Measurements from ENCODE around the gene SLC9A9. TPM values are rescaled to one million over a fixed set of nuclear protein-coding genes. Genes with fewer than 3 reads are reported as not detected.
"Not testable (repeated sequence)": the region's sequence is repeated elsewhere in the genome, so short reads cannot be mapped to it uniquely, and the experiment has no call there.

The SLC9A9 gene
- total RNA-seq, 1 donor from 2014 or later, result 4.9 TPM

DNA sequence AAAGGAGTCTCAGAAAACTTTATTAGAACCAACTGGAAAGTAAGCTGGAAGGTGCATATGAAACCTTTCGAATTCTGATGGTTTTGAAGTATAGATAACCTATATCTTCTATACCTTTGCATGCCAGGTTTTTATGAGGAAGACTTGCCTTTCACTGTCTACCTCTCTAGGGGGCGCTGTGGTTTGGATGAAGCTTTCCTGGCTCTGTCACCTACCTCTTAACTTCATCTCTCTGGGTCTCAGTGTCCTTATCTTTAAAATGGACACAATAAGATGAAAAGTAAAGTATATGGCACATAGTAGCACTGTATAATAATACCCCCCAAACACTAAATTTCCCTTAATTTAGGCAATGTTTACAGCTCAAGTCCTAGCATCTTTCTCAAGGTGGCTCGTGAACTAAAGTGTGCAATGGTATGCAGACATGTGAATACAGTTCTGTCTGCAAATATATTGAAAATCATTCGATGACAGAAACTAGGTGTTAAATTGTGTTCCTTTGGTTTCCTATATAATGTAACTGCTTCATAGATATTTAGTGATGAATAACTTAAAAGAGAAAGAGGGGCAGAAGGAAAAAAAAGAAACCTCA lies 414.4 kb downstream of the SLC9A9 start:
- H3K4me1 ChIP-seq, result no peaks in the 10 kb centered on the region
- intact Hi-C loops (cut with micrococcal nuclease), result no loop called here

DNA sequence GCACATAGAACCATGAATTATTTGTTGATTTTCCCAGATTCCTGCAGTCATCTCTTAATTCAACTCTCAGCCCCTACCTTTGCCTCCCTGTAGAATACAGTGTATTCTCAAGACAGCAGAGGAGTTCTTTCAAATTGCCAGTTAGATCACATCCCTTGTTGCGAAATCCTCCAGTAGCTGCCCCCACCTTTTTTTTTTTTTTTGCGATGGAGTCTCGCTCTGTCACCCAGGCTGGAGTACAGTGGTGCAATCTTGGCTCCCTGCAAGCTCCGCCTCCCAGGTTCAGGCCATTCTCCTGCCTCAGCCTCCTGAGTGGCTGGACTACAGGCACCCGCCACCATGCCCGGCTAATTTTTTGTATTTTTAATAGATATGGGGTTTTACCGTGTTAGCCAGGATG lies 417.0 kb downstream of the SLC9A9 start:
- H3K4me1 ChIP-seq; H3K36me3 ChIP-seq; H3K4me3 ChIP-seq; H3K9me3 ChIP-seq (replicated peaks); DNase-seq; intact Hi-C loops (cut with micrococcal nuclease); H3K27me3 ChIP-seq (ENCODE audit: low read depth); H3K27ac ChIP-seq (replicated peaks): not testable (repeated sequence)

More for the DNA sequence above, 414.4 kb downstream of the SLC9A9 start:
- Histone ChIP-seq H3K4me3 (no peak overlapping the region), H3K27me3 (ENCODE audit: low read depth) (no peaks in the 10 kb centered on the region), H3K9me3 (replicated peaks) (no peaks in the 10 kb centered on the region), H3K36me3 (no peaks in the 10 kb centered on the region), H3K27ac (replicated peaks) (no peak overlapping the region)
- TF ChIP-seq, protein P1, sequence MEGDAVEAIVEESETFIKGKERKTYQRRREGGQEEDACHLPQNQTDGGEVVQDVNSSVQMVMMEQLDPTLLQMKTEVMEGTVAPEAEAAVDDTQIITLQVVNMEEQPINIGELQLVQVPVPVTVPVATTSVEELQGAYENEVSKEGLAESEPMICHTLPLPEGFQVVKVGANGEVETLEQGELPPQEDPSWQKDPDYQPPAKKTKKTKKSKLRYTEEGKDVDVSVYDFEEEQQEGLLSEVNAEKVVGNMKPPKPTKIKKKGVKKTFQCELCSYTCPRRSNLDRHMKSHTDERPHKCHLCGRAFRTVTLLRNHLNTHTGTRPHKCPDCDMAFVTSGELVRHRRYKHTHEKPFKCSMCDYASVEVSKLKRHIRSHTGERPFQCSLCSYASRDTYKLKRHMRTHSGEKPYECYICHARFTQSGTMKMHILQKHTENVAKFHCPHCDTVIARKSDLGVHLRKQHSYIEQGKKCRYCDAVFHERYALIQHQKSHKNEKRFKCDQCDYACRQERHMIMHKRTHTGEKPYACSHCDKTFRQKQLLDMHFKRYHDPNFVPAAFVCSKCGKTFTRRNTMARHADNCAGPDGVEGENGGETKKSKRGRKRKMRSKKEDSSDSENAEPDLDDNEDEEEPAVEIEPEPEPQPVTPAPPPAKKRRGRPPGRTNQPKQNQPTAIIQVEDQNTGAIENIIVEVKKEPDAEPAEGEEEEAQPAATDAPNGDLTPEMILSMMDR (IDR thresholded peaks at IDR 0.05; ENCODE audit: borderline replicate concordance), result peak; percentile 43
- no peak for DNase-seq

DNA sequence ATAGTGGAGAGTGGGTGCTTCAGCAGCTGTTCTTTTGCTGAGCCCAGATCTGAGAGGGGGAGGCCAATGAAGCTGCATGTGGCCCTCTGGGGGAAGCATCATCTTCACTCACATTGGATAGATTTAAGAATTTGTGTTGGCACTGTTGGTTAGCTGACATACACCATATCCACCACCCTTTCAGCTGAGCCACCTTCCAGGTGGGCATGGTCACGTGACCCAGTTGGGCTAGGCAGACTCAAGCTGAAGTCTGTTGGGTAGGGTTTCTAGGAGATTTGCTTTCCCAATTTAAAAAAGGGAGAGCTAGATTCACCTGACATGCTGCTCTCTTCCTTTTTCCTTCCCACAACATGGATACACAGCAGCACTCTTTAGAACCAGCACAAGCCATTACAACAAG lies 417.7 kb downstream of the SLC9A9 start:
- Histone ChIP-seq H3K4me1 (no peaks in the 10 kb centered on the region), H3K27me3 (ENCODE audit: low read depth) (no peaks in the 10 kb centered on the region), H3K9me3 (replicated peaks) (no peaks in the 10 kb centered on the region), H3K27ac (replicated peaks) (no peak overlapping the region), H3K36me3 (no peaks in the 10 kb centered on the region), H3K4me3 (no peak overlapping the region)
- intact Hi-C loops (cut with micrococcal nuclease), result no loop called here
- DNase-seq, result no peak
- TF ChIP-seq, protein P1 (IDR thresholded peaks at IDR 0.05; ENCODE audit: borderline replicate concordance), result no peak

DNA sequence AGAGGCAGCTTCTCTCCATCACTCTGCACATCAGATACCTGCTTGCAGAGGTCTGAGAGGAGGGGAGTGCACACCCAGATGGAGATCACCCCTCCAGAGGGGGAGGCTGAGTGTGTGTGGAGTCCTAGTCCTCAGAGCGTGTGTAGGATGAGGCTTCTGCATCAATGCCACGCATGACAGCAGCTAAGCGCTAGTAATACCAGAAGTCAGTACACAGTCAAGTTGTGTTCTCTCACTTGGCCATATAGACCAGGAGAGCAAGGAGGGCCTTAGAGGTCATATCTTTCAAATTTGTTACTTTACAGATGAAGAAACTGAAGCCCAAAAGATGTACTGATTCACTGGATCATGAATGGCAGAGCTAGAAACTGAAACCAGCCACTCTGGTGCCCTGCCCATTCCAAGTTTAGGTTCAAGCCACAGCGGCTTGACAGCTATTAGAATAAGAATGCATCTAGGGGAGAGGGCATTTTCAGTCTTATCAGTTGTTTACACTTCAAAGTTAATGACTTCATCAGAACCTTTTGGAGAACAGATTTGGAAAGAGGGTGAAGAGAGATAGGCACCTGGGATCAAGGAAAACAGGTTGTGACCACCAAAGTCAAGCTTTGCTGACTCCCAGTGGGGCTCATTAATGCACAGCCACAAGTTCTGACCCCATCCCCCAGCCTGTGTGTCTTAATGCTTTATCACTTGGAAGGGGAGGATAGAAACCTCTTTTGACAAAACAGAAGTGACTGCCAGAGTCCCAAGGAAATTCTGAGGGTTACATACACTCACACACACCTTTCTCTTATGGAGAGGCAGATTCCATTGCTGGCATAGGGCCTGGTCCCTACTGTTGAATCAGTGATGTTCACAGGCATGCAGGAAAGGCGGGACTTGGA lies 418.4 kb downstream of the SLC9A9 start:
- intact Hi-C loops (cut with micrococcal nuclease), result no loop called here
- no peaks in the 10 kb centered on the region for H3K4me1 ChIP-seq

DNA sequence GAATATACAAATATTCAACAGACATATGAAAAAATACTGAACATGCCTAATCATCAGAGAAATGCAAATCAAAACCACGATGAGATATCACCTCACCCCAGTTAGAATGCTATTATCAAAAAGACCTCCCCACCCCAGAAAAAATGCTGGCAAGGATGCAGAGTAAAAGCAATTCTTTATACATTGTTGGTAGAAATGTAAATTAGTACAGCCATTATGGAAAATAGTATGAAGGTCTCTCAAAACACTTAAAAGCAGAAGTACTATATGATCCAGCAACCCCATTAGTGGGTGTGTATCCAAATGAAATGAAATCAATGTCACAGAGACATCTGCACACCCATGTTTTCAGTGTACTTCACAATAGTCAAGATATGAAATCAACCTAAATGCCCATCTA lies 420.0 kb downstream of the SLC9A9 start:
- H3K27ac ChIP-seq (replicated peaks), result no peak overlapping the region
- no peak overlapping the region for H3K4me3 ChIP-seq
- no peaks in the 10 kb centered on the region for H3K4me1 ChIP-seq
- TF ChIP-seq, protein P1 (IDR thresholded peaks at IDR 0.05; ENCODE audit: borderline replicate concordance), result no peak
- DNase-seq, result no peak
- H3K9me3 ChIP-seq (replicated peaks), result no peaks in the 10 kb centered on the region
- H3K36me3 ChIP-seq, result no peaks in the 10 kb centered on the region
- intact Hi-C loops (cut with micrococcal nuclease), result no loop called here
- no peaks in the 10 kb centered on the region for H3K27me3 ChIP-seq (ENCODE audit: low read depth)

More for the DNA sequence above, 418.4 kb downstream of the SLC9A9 start:
- TF ChIP-seq, protein P1 (IDR thresholded peaks at IDR 0.05; ENCODE audit: borderline replicate concordance), result no peak
- Histone ChIP-seq H3K27ac (replicated peaks) (no peak overlapping the region), H3K36me3 (no peaks in the 10 kb centered on the region), H3K4me3 (no peak overlapping the region), H3K9me3 (replicated peaks) (no peaks in the 10 kb centered on the region), H3K27me3 (ENCODE audit: low read depth) (no peaks in the 10 kb centered on the region)
- DNase-seq, result no peak

DNA sequence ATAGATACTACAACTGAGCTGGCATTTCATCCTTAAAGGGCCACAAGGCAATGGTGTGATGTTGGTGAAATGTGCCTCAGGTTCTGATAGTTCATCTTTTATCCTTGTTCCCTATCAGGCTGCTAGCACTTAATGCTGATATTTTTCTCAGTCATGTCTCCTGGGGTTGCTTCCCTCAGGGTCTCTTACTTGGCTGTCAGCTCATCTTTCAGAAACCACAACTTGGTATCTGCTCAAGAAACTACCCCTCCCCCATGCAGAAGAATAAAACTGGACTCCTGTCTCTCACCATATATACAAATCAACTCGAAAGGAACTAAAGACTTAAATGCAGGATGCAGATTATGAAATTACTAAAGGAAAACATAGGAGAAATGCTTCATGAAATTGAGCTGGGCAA lies 420.6 kb downstream of the SLC9A9 start:
- TF ChIP-seq, protein P1 (IDR thresholded peaks at IDR 0.05; ENCODE audit: borderline replicate concordance), result no peak
- no peaks in the 10 kb centered on the region for H3K27me3 ChIP-seq (ENCODE audit: low read depth)
- no peak for DNase-seq

More for the DNA sequence above, 420.6 kb downstream of the SLC9A9 start:
- Histone ChIP-seq H3K36me3 (no peaks in the 10 kb centered on the region), H3K9me3 (replicated peaks) (no peaks in the 10 kb centered on the region), H3K27ac (replicated peaks) (no peak overlapping the region), H3K4me1 (no peaks in the 10 kb centered on the region), H3K4me3 (no peak overlapping the region)
- intact Hi-C loops (cut with micrococcal nuclease), result no loop called here

All from left ventricle myocardium inferior (tissue), 1 donor.